Right cardiac atrium (tissue), 5 donors: ENCODE measurements around the gene LMOD3. TPM values are rescaled to one million over a fixed set of nuclear protein-coding genes. Genes with fewer than 3 reads are reported as not detected.

ENCODE experiments used
- ATAC-seq, 2 donors: fragments of 200-7000 bp; cut with Tn5 transposase; one replicate each; pipeline versions ENCODE4 v1.8.0 to v1.9.1; 2020; ENCODE audit warnings: moderate library complexity in 2 of 2, mild to moderate bottlenecking in 1 of 2
- DNase-seq, 3 donors: peaks; one replicate each; pipeline ENCODE4 v3.0.0-alpha.2; 2020
- H3K27ac ChIP-seq: one replicate; pipeline ENCODE4 v1.5.1; 2013; ENCODE audit warnings: mild to moderate bottlenecking, low read length, control low read depth, moderate library complexity
- H3K27me3 ChIP-seq: one replicate; pipeline ENCODE4 v1.6.1; 2013; ENCODE audit not compliant: control insufficient read depth, insufficient read depth
- H3K4me1 ChIP-seq: one replicate; pipeline ENCODE4 v1.6.1; 2013; ENCODE audit warnings: low read length; ENCODE audit not compliant: control insufficient read depth, insufficient read depth
- H3K4me3 ChIP-seq: one replicate; pipeline ENCODE4 v1.5.1; 2013; ENCODE audit warnings: low read length, control low read depth
- H3K9me3 ChIP-seq: one replicate; pipeline ENCODE4 v1.6.1; 2013; ENCODE audit warnings: low read length; ENCODE audit not compliant: control insufficient read depth
- WGBS: extraction: QIAGEN DNeasy Blood & Tissue Kit; methylation state at CpG from one replicate; pipeline ENCODE4 v1.1.7; 2013; 5-methylcytosine and 5-hydroxymethylcytosine counted together
- intact Hi-C, 4 donors: fragments of 100-400 bp; cut with DNase I; formaldehyde crosslinking; loops; one replicate each; pipeline versions ENCODE4 v1.11.0 to v1.14.0; 2022 to 2023
- polyA plus RNA-seq: library from polyadenylated mRNA; stranded (reverse); fragments of 200-250 nt; gene quantifications from one replicate; pipeline ENCODE4 v1.2.3, GENCODE V29; 2013
- total RNA-seq, 4 donors: library from RNA; stranded (reverse); fragmentation: NEBNext Ultra II Directional; extraction: Animal tissue kit (Norgen Biotek cat#: 25700); gene quantifications; one replicate each; pipeline ENCODE4 v1.2.1, GENCODE V29; 2021
- donor health status: healthy with polysubstance abuse.
- donor health status: DM: no; HTN: yes; CAD: no.
- donor health status: DM: no; HTN: no; CAD: no.
- donor health status: DM: no; HTN: yes; CAD: no; lungs with severe emphysema.
- donor health status: DM: yes; HTN: yes; CAD: no.

LMOD3 gene
- total and polyA plus RNA-seq, 5 donors, result 44.1 to 127 (median 63.8) TPM

GRCh38 chr3:69108811-69109210 lies 13.6 kb downstream of the LMOD3 start:
- no peak overlapping the region for H3K27ac ChIP-seq
- no peak for DNase-seq
- H3K4me1 ChIP-seq, result peaks cover 3% of the 10 kb centered on the region
- H3K27me3 ChIP-seq, result no peaks in the 10 kb centered on the region
- intact Hi-C loops, result no loop called here
- H3K9me3 ChIP-seq, result no peaks in the 10 kb centered on the region
- WGBS, result 74% methylated on average over 5 of the region's 5 CpGs
- peak in 1 of 2 donors; percentile 72 for ATAC-seq
- no peak overlapping the region for H3K4me3 ChIP-seq

- no peak for DNase-seq
- Histone ChIP-seq H3K27ac (no peak overlapping the region), H3K27me3 (no peaks in the 10 kb centered on the region), H3K4me1 (peaks cover 3% of the 10 kb centered on the region), H3K9me3 (no peaks in the 10 kb centered on the region), H3K4me3 (no peak overlapping the region)
- ATAC-seq, result no peak
- intact Hi-C loops, result no loop called here
- 88% methylated on average over 5 of the region's 5 CpGs for WGBS
Measured at GRCh38 chr3:69107841-69108240, 14.6 kb downstream of the LMOD3 start.

GRCh38 chr3:69105320-69105719 lies 17.1 kb downstream of the LMOD3 start:
- WGBS, result 33% methylated on average over 3 of the region's 3 CpGs
- DNase-seq (no peak), ATAC-seq (no peak)
- intact Hi-C loops, result no loop called here
- H3K27ac ChIP-seq, result no peak overlapping the region
- no peak overlapping the region for H3K4me3 ChIP-seq
- peaks cover 7% of the 10 kb centered on the region for H3K4me1 ChIP-seq
- H3K27me3 ChIP-seq, result no peaks in the 10 kb centered on the region
- no peaks in the 10 kb centered on the region for H3K9me3 ChIP-seq

GRCh38 chr3:69104586-69104985 lies 17.8 kb downstream of the LMOD3 start:
- Histone ChIP-seq H3K4me3 (no peak overlapping the region), H3K4me1 (peaks cover 9% of the 10 kb centered on the region), H3K9me3 (no peaks in the 10 kb centered on the region), H3K27ac (peak overlapping the region; percentile 25), H3K27me3 (no peaks in the 10 kb centered on the region)
- WGBS, result 75% methylated on average over 8 of the region's 8 CpGs
- intact Hi-C loops, result no loop called here
- no peak for DNase-seq
- no peak for ATAC-seq

- intact Hi-C loops, result no loop called here
- Histone ChIP-seq H3K27me3 (no peaks in the 10 kb centered on the region), H3K27ac (no peak overlapping the region), H3K4me1 (peaks cover 11% of the 10 kb centered on the region), H3K9me3 (no peaks in the 10 kb centered on the region), H3K4me3 (no peak overlapping the region)
- no peak for DNase-seq
- no peak for ATAC-seq
- 61% methylated on average over 3 of the region's 3 CpGs for WGBS
Measured at GRCh38 chr3:69103123-69103522, 19.3 kb downstream of the LMOD3 start.

GRCh38 chr3:69102384-69102783 lies 20.0 kb downstream of the LMOD3 start:
- ATAC-seq, result no peak
- intact Hi-C loops, result no loop called here
- 83% methylated on average over 4 of the region's 4 CpGs for WGBS
- Histone ChIP-seq H3K4me1 (peaks cover 13% of the 10 kb centered on the region), H3K9me3 (no peaks in the 10 kb centered on the region), H3K4me3 (no peak overlapping the region), H3K27me3 (no peaks in the 10 kb centered on the region), H3K27ac (peak overlapping the region; percentile 23)
- DNase-seq, result no peak

GRCh38 chr3:69099576-69099975 lies 22.8 kb downstream of the LMOD3 start:
- ATAC-seq (no peak), DNase-seq (no peak)
- Histone ChIP-seq H3K9me3 (no peaks in the 10 kb centered on the region), H3K27me3 (no peaks in the 10 kb centered on the region), H3K4me1 (peaks cover 13% of the 10 kb centered on the region), H3K4me3 (no peak overlapping the region), H3K27ac (peak overlapping the region; percentile 52)
- intact Hi-C loops, result no loop called here
- WGBS, result 70% methylated on average over 4 of the region's 4 CpGs

- intact Hi-C loops, result no loop called here
- peak overlapping the region; percentile 20 for H3K27ac ChIP-seq
- H3K4me3 ChIP-seq, result no peak overlapping the region
Measured at GRCh38 chr3:69097407-69098086, 24.8 kb downstream of the LMOD3 start.

GRCh38 chr3:69096299-69096698 lies 26.1 kb downstream of the LMOD3 start:
- Histone ChIP-seq H3K9me3 (no peaks in the 10 kb centered on the region), H3K4me3 (no peak overlapping the region), H3K4me1 (peaks cover 14% of the 10 kb centered on the region), H3K27ac (no peak overlapping the region), H3K27me3 (no peaks in the 10 kb centered on the region)
- DNase-seq (no peak), ATAC-seq (no peak)
- 91% methylated on average over 4 of the region's 5 CpGs for WGBS
- intact Hi-C loops, result no loop called here

More at GRCh38 chr3:69097407-69098086, 24.8 kb downstream of the LMOD3 start:
- H3K27me3 ChIP-seq, result no peaks in the 10 kb centered on the region
- WGBS, result 87% methylated on average over 9 of the region's 9 CpGs
- DNase-seq, result no peak
- no peak for ATAC-seq
- peaks cover 18% of the 10 kb centered on the region for H3K4me1 ChIP-seq
- H3K9me3 ChIP-seq, result no peaks in the 10 kb centered on the region

GRCh38 chr3:69095636-69096035 lies 26.8 kb downstream of the LMOD3 start:
- Histone ChIP-seq H3K4me1 (peaks cover 15% of the 10 kb centered on the region), H3K9me3 (no peaks in the 10 kb centered on the region), H3K27me3 (no peaks in the 10 kb centered on the region), H3K4me3 (no peak overlapping the region), H3K27ac (peak overlapping the region; percentile 17)
- WGBS, result 76% methylated on average over 5 of the region's 5 CpGs
- no peak for DNase-seq
- intact Hi-C loops, result no loop called here
- ATAC-seq, result no peak

GRCh38 chr3:69094467-69095205 lies 27.8 kb downstream of the LMOD3 start:
- Histone ChIP-seq H3K4me1 (peaks cover 17% of the 10 kb centered on the region), H3K9me3 (no peaks in the 10 kb centered on the region), H3K4me3 (no peak overlapping the region), H3K27me3 (no peaks in the 10 kb centered on the region), H3K27ac (peak overlapping the region; percentile 84)
- DNase-seq, result no peak
- 52% methylated on average over 8 of the region's 8 CpGs for WGBS
- intact Hi-C loops, result no loop called here
- ATAC-seq, result peak; percentile 5 to 20
